Nucleus accumbens (tissue), 56 donors: ENCODE data around the gene RANBP1.

ENCODE experiments used
- DNase-seq, 56 donors: peaks; one replicate each; lab custom pipeline; 2025; lab: John Stamatoyannopoulos, UW

RANBP1 gene

GRCh38 chr22:20165421-20165820 is 49.5 kb downstream of the RANBP1 start:
- no peak for DNase-seq

GRCh38 chr22:20165913-20166312 is 50.0 kb downstream of the RANBP1 start:
- no peak for DNase-seq

- DNase-seq: no peak
These were observed 50.8 kb downstream of the RANBP1 start for GRCh38 chr22:20166703-20167102.

GRCh38 chr22:20167643-20168322 is 51.9 kb downstream of the RANBP1 start:
- no peak for DNase-seq

- no peak for DNase-seq
These were observed 53.4 kb downstream of the RANBP1 start for GRCh38 chr22:20169253-20169822.

GRCh38 chr22:20170170-20170569 is 54.3 kb downstream of the RANBP1 start:
- no peak for DNase-seq

- DNase-seq: no peak
These were observed 55.6 kb downstream of the RANBP1 start for GRCh38 chr22:20171288-20172140.

- DNase-seq: no peak
These were observed 56.3 kb downstream of the RANBP1 start for GRCh38 chr22:20172141-20172613.

GRCh38 chr22:20173246-20173645 is 57.3 kb downstream of the RANBP1 start:
- DNase-seq: no peak

- DNase-seq: no peak
These were observed 57.9 kb downstream of the RANBP1 start for GRCh38 chr22:20173772-20174171.

GRCh38 chr22:20174785-20175596 is 59.1 kb downstream of the RANBP1 start:
- DNase-seq: peak in 1 of 56 donors; percentile 12

- no peak for DNase-seq
These were observed 59.6 kb downstream of the RANBP1 start for GRCh38 chr22:20175597-20175900.

GRCh38 chr22:20176421-20177085 is 60.6 kb downstream of the RANBP1 start:
- no peak for DNase-seq
